Activated T-helper 1 cell treated with anti-CD3 and anti-CD28 coated beads, Interleukin-2, amount 50 U/mL, for 16 hours (primary cell): ENCODE results near the gene MTHFD2.
A peak's percentile ranks its signal among the peaks of the same experiment; 100 is the strongest.

ENCODE experiments used
- DNase-seq, 2 donors: peaks; one replicate each; pipeline ENCODE4 v3.0.0-alpha.2; 2020; ENCODE audit warnings: low read depth in 1 of 2, low spot score in 1 of 2

Gene MTHFD2

DNA sequence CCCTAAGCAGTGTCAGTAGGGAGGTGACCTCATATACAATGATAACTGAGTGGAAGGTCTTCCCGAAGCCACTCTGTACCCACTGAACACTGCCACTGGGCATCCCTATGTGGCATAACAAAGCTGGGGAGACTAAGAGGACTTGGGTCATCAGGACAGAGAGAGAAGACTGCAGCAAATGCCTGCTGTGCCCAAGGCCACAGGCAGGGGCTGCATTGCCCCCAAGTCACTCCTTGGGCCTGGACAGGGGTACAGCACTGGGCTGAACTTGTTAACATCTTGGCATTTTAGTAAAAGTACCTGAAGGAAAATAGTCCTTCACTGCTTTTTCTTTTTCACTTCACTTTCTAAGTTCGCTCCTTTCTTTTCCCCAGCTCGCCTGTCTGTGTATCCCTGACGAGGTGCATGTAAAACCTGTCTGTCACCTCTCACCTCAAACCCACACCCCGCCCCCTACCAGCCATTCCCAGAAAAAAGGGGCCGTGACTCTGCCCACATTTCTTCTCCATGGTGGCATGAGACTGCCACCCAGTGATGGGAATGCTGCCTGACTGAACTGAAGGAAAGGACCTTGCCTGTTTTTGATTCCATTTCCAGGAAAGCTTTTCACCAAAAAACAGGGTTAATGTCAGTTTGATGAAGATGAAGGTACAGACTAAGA lies 62.9 kb downstream of the MTHFD2 start:
- no peak for DNase-seq

DNA sequence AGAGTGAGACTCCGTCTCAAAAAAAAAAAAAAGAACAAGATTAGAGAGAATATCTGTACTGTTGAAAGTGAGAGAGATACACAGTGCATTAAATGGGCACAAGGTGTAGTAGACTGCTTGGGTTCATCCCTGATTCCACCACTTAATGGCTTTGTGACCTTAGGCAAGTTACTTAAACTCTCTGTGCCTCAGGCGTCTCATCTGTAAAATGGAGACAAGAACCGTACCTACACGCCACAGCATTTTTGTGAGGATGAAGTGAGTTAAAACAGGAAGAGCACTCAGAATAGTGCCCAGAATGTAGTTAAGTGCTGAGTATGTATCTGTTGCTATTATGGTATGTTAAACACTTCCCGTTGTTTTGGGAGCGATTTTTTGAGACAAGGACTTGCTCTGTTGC lies 64.3 kb downstream of the MTHFD2 start:
- DNase-seq, result no peak

DNA sequence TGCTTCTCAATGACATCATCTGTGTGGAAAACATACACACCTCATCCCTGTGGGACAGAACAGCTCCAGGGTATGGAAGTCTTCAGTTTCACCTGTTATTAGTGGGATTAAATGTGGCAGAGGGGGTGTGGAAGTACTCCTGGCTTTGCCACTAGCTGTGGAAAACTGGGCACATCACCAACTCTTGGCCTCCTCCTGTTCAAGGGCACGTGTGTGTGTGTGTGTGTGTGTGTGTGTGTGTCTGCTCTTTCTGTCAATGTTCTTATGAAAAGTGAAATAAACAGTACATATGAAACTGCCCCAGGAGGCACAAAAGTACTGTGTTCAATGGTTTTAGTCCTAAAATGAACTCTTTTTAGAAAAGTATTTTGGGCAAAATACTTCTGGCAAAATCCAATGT lies 65.9 kb downstream of the MTHFD2 start:
- DNase-seq, result no peak

DNA sequence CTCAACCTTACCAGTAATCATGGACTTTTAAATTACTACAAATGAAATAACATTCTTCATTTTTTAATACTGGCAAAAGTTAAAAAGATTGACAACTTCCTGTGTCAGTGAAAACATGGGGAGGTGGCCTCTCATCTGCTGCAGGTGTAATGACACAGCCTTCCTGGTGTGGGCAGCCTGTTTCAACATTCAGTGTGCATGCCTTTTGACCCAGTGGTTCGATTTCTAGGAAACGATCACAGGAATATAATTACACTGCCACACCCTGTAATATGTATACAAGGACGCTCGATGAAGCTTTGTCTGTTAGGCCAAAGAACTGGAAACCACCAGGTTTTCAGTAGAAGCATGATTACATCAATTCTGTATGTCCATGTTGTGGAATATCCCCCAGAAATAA lies 68.7 kb downstream of the MTHFD2 start:
- DNase-seq, result peak in 1 of 2 donors; percentile 12
